SK-N-SH (cell line): ENCODE measurements around the gene NAV2. TPM values are rescaled to one million over a fixed set of nuclear protein-coding genes. Genes with fewer than 3 reads are reported as not detected.

Source experiments
- CTCF ChIA-PET: fragments of 300-600, 350-600 bp; formaldehyde crosslinking; extraction: SDS; loops from one replicate; lab custom pipeline; 2021; lab: Yijun Ruan, JAX
- POLR2A ChIA-PET: fragments of 350-600 bp; sonication (Branson Sonifier 250); formaldehyde crosslinking; extraction: SDS; loops from one replicate; lab custom pipeline; 2020; ENCODE audit warnings: antibody characterized with exemption, inconsistent platforms; lab: Yijun Ruan, JAX
- DNase-seq: peaks from one replicate; pipeline ENCODE4 v3.0.0; 2012
- H2AFZ ChIP-seq: fragments of 200-600 bp; sonication (generic); 2 replicates; pipeline ENCODE4 v1.8.1; 2016; ENCODE audit warnings: antibody characterized with exemption, mild to moderate bottlenecking, low read depth
- H3F3A ChIP-seq: fragments of 200-600 bp; sonication (generic); replicated peaks from 2 replicates; pipeline ENCODE3; 2016; ENCODE audit warnings: antibody characterized with exemption, mild to moderate bottlenecking; ENCODE audit not compliant: insufficient read depth
- H3K27ac ChIP-seq, 2 experiments: fragments of 200-500 bp in 1 of 2; fragments of 200-600 bp in 1 of 2; sonication (Bioruptor generic) in 1 of 2; sonication (generic), shearing (Covaris generic) in 1 of 2; 2 replicates each; pipeline versions ENCODE4 v1.5.1 to v1.6.1; 2014 to 2016; ENCODE audit warnings: low read depth in 2 of 2, inconsistent platforms in 1 of 2, low read length in 1 of 2, mild to moderate bottlenecking in 1 of 2, mixed read lengths in 1 of 2
- H3K27me3 ChIP-seq: fragments of 200-600 bp; sonication (generic), shearing (Covaris generic); 2 replicates; pipeline ENCODE4 v1.6.1; 2016; ENCODE audit warnings: mixed run types; ENCODE audit not compliant: insufficient read depth
- H3K36me3 ChIP-seq, 2 experiments: fragments of 200-500 bp in 1 of 2; fragments of 200-600 bp in 1 of 2; sonication (Bioruptor generic) in 1 of 2; sonication (generic) in 1 of 2; replicated peaks in 1 of 2; 2 replicates each; pipeline versions ENCODE3 to v1.5.1; 2014 to 2016; ENCODE audit warnings: low read length in 1 of 2, mild to moderate bottlenecking in 1 of 2; ENCODE audit not compliant: insufficient read depth in 2 of 2, control insufficient read depth in 1 of 2
- H3K4me1 ChIP-seq, 2 experiments: fragments of 200-500 bp in 1 of 2; fragments of 200-600 bp in 1 of 2; sonication (Bioruptor generic) in 1 of 2; sonication (generic), shearing (Covaris generic) in 1 of 2; 2 replicates each; pipeline versions ENCODE4 v1.5.1 to v1.6.1; 2014 to 2016; ENCODE audit warnings: low read depth in 1 of 2, low read length in 1 of 2, mixed run types in 1 of 2; ENCODE audit not compliant: insufficient read depth in 2 of 2, control insufficient read depth in 1 of 2
- H3K4me2 ChIP-seq: fragments of 200-600 bp; sonication (generic), shearing (Covaris generic); 2 replicates; pipeline ENCODE4 v1.6.1; 2017; ENCODE audit warnings: mixed run types
- H3K4me3 ChIP-seq, 2 experiments: fragments of 200-500 bp in 1 of 2; fragments of 200-600 bp in 1 of 2; sonication (Bioruptor generic) in 1 of 2; sonication (generic), shearing (Covaris generic) in 1 of 2; 2 replicates each; pipeline versions ENCODE4 v1.5.1 to v1.8.1; 2014 to 2016; ENCODE audit warnings: low read depth in 2 of 2, inconsistent platforms in 1 of 2, low read length in 1 of 2, mild to moderate bottlenecking in 1 of 2, mixed read lengths in 1 of 2, moderate library complexity in 1 of 2
- H3K79me2 ChIP-seq: fragments of 200-600 bp; sonication (generic); 2 replicates; pipeline ENCODE4 v1.8.1; 2017; ENCODE audit warnings: mild to moderate bottlenecking; ENCODE audit not compliant: insufficient read depth
- H3K9ac ChIP-seq: fragments of 200-600 bp; sonication (generic); 2 replicates; pipeline ENCODE4 v1.6.1; 2017; ENCODE audit warnings: mixed run types
- H3K9me2 ChIP-seq: fragments of 200-600 bp; sonication (generic); 2 replicates; pipeline ENCODE4 v1.6.1; 2017; ENCODE audit warnings: mixed run types
- H3K9me3 ChIP-seq: fragments of 200-600 bp; sonication (generic); 2 replicates; pipeline ENCODE4 v1.6.1; 2017; ENCODE audit warnings: mixed run types, mild to moderate bottlenecking, moderate library complexity
- H4K20me1 ChIP-seq: fragments of 200-600 bp; sonication (generic); 2 replicates; pipeline ENCODE4 v1.6.1; 2017; ENCODE audit warnings: mild to moderate bottlenecking, mixed run types; ENCODE audit not compliant: insufficient read depth
- ELF1 ChIP-seq: IDR thresholded peaks from 2 replicates; pipeline ENCODE4 v1.4.0; 2012
- EP300 ChIP-seq, 2 experiments: IDR thresholded peaks; 2 replicates each; pipeline versions ENCODE4 v1.4.0 to v1.6.1; 2012; ENCODE audit warnings: borderline replicate concordance in 1 of 2, low read depth in 1 of 2, low read length in 1 of 2
- EZH2phosphoT487 ChIP-seq: fragments of 200-600 bp; sonication (generic); IDR thresholded peaks from 2 replicates; pipeline ENCODE4 v1.6.1; 2017; ENCODE audit warnings: low read depth, mixed run types, mild to moderate bottlenecking, antibody characterized with exemption, moderate library complexity, borderline replicate concordance
- FOSL2 ChIP-seq: IDR thresholded peaks from 2 replicates; pipeline ENCODE4 v1.4.0; 2012; ENCODE audit warnings: low read depth, mild to moderate bottlenecking, moderate library complexity, borderline replicate concordance
- FOXJ3 ChIP-seq: sonication (generic); formaldehyde crosslinking; IDR thresholded peaks from 2 replicates; pipeline ENCODE4 v1.5.1; 2020; ENCODE audit warnings: mild to moderate bottlenecking, missing genetic modification reagents
- FOXM1 ChIP-seq: IDR thresholded peaks from 2 replicates; pipeline ENCODE4 v1.4.0; 2012; ENCODE audit warnings: low read depth, mild to moderate bottlenecking
- MEF2A ChIP-seq: IDR thresholded peaks from 2 replicates; pipeline ENCODE4 v1.4.0; 2012; ENCODE audit warnings: low read depth, borderline replicate concordance
- MXI1 ChIP-seq: IDR thresholded peaks from 2 replicates; pipeline ENCODE4 v1.6.1; 2012; ENCODE audit warnings: mild to moderate bottlenecking, low read depth, low read length, improper control_type of control experiment
- NRF1 ChIP-seq: IDR thresholded peaks from 2 replicates; pipeline ENCODE4 v1.6.1; 2012; ENCODE audit warnings: low read depth, mild to moderate bottlenecking, low read length
- RXRA ChIP-seq: IDR thresholded peaks from 2 replicates; pipeline ENCODE4 v1.4.0; 2012; ENCODE audit warnings: low read depth, mild to moderate bottlenecking, borderline replicate concordance
- SMC3 ChIP-seq: IDR thresholded peaks from 2 replicates; pipeline ENCODE4 v1.6.1; 2012; ENCODE audit warnings: low read depth, low read length, improper control_type of control experiment
- TAF1 ChIP-seq: IDR thresholded peaks from 2 replicates; pipeline ENCODE4 v1.6.1; 2012; ENCODE audit warnings: low read depth, mild to moderate bottlenecking, low read length, moderate library complexity, borderline replicate concordance
- TCF12 ChIP-seq: IDR thresholded peaks from 2 replicates; pipeline ENCODE4 v1.4.0; 2012
- polyA plus RNA-seq, 3 experiments: library from polyadenylated mRNA; depleted of rRNA; stranded (reverse); fragments of >200 nt; gene quantifications; 2 replicates each; pipeline ENCODE4 v1.2.3, GENCODE V29; 2012
- TF ChIP-seq, protein P1 (sequence below): IDR thresholded peaks from 2 replicates; pipeline ENCODE4 v1.4.0; 2012; ENCODE audit warnings: low read depth, borderline replicate concordance
- TF ChIP-seq, protein P2 (sequence below): fragments of 200-600 bp; sonication (generic); IDR thresholded peaks from 2 replicates; pipeline ENCODE4 v1.6.1; 2017; ENCODE audit warnings: antibody characterized with exemption, mild to moderate bottlenecking, moderate library complexity
- TF ChIP-seq, protein P3 (sequence below): IDR thresholded peaks from 2 replicates; pipeline ENCODE4 v1.6.1; 2012; ENCODE audit warnings: mild to moderate bottlenecking, low read depth, low read length, moderate library complexity
- TF ChIP-seq, protein P4 (sequence below): fragments of 150-350 bp; IDR thresholded peaks from 2 replicates; pipeline ENCODE4 v1.6.1; 2016; ENCODE audit warnings: mild to moderate bottlenecking, low read depth, low read length
- TF ChIP-seq, protein P5 (sequence below): IDR thresholded peaks from 2 replicates; pipeline ENCODE4 v1.4.0; 2012; ENCODE audit warnings: low read depth
- TF ChIP-seq, protein P6 (sequence below): fragments of 150-350 bp; IDR thresholded peaks from 2 replicates; pipeline ENCODE4 v1.6.1; 2017; ENCODE audit warnings: antibody characterized with exemption, low read length, low read depth, borderline replicate concordance

The NAV2 gene
- polyA plus RNA-seq, 1 of the 3 experiments (the other 2 are of a cell fraction), result 26.2 TPM

DNA sequence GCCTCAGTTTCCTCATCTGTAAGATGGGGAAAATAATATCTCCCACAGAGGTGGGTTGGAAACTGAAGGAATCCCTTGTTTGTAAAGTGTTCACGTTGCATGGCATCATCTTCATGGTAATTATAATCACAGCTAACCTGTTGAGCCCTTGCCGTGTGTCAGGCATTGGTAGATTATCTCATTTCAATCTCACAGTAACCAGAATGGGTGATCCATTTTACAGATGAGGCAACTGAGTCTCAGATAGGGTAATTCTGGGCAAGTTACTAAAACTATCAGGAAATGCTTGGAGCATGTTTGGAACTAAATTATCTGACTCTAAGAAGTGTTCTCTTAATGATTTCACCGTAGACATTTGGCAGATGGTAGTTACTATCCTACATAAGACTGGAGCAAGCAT, 109.4 kb downstream of the NAV2 start (continued):
- TF ChIP-seq, protein P1, sequence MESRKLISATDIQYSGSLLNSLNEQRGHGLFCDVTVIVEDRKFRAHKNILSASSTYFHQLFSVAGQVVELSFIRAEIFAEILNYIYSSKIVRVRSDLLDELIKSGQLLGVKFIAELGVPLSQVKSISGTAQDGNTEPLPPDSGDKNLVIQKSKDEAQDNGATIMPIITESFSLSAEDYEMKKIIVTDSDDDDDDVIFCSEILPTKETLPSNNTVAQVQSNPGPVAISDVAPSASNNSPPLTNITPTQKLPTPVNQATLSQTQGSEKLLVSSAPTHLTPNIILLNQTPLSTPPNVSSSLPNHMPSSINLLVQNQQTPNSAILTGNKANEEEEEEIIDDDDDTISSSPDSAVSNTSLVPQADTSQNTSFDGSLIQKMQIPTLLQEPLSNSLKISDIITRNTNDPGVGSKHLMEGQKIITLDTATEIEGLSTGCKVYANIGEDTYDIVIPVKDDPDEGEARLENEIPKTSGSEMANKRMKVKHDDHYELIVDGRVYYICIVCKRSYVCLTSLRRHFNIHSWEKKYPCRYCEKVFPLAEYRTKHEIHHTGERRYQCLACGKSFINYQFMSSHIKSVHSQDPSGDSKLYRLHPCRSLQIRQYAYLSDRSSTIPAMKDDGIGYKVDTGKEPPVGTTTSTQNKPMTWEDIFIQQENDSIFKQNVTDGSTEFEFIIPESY, result no peak
- TF ChIP-seq EZH2phosphoT487, result no peak
- no peak for TF ChIP-seq FOXJ3 (CRISPR knock-in tag)
- TF ChIP-seq, protein P2, sequence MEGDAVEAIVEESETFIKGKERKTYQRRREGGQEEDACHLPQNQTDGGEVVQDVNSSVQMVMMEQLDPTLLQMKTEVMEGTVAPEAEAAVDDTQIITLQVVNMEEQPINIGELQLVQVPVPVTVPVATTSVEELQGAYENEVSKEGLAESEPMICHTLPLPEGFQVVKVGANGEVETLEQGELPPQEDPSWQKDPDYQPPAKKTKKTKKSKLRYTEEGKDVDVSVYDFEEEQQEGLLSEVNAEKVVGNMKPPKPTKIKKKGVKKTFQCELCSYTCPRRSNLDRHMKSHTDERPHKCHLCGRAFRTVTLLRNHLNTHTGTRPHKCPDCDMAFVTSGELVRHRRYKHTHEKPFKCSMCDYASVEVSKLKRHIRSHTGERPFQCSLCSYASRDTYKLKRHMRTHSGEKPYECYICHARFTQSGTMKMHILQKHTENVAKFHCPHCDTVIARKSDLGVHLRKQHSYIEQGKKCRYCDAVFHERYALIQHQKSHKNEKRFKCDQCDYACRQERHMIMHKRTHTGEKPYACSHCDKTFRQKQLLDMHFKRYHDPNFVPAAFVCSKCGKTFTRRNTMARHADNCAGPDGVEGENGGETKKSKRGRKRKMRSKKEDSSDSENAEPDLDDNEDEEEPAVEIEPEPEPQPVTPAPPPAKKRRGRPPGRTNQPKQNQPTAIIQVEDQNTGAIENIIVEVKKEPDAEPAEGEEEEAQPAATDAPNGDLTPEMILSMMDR, result no peak
- TF ChIP-seq NRF1, result no peak
- no peak for TF ChIP-seq TCF12
- no peak for TF ChIP-seq FOXM1

DNA sequence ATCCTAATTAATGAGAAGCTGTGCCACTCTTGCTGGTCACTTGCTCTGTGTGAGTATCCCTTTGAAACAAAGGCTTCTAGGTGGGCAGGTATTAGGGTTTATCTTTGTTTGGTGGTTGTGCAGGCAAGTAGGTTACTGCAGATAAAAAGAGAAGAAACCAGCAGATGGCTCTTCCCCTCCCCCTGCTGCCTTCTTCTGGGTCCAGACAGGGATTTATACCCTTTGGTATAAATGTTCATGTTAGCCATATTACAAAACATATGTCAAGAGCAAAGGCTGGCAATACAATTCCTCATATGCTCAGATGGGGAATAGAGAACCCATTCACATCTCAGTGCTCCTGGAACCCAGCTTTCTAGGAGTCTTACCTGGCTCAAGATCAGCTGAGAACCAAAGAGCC, 109.9 kb downstream of the NAV2 start:
- Histone ChIP-seq H3F3A (peaks cover 20% of the 10 kb centered on the region), H3K36me3 (peaks cover 0 to 21% of the 10 kb centered on the region in 2 experiments), H4K20me1 (peaks cover 99% of the 10 kb centered on the region), H3K4me3 (no peak overlapping the region), H2AFZ (no peak overlapping the region), H3K9ac (no peak overlapping the region), H3K27ac (no peak overlapping the region), H3K4me1 (peaks cover 0 to 22% of the 10 kb centered on the region in 2 experiments; a peak in 1 of 4 replicates), H3K27me3 (no peaks in the 10 kb centered on the region), H3K9me2 (no peaks in the 10 kb centered on the region), H3K4me2 (no peak overlapping the region), H3K79me2 (peaks cover 100% of the 10 kb centered on the region), H3K9me3 (no peaks in the 10 kb centered on the region)
- ChIA-PET POLR2A (no interaction called here), CTCF (no interaction called here)
- no peak for DNase-seq
- TF ChIP-seq EP300 (IDR thresholded peaks at IDR 0.05; ENCODE audit: borderline replicate concordance in 1 of 2, low read depth in 1 of 2, low read length in 1 of 2) (no peak), FOSL2 (no peak), TAF1 (no peak), SMC3 (no peak), RXRA (no peak), FOXJ3 (CRISPR knock-in tag) (no peak), MEF2A (no peak), MXI1 (no peak), EZH2phosphoT487 (no peak), FOXM1 (no peak), ELF1 (no peak)
- TF ChIP-seq, protein P3, sequence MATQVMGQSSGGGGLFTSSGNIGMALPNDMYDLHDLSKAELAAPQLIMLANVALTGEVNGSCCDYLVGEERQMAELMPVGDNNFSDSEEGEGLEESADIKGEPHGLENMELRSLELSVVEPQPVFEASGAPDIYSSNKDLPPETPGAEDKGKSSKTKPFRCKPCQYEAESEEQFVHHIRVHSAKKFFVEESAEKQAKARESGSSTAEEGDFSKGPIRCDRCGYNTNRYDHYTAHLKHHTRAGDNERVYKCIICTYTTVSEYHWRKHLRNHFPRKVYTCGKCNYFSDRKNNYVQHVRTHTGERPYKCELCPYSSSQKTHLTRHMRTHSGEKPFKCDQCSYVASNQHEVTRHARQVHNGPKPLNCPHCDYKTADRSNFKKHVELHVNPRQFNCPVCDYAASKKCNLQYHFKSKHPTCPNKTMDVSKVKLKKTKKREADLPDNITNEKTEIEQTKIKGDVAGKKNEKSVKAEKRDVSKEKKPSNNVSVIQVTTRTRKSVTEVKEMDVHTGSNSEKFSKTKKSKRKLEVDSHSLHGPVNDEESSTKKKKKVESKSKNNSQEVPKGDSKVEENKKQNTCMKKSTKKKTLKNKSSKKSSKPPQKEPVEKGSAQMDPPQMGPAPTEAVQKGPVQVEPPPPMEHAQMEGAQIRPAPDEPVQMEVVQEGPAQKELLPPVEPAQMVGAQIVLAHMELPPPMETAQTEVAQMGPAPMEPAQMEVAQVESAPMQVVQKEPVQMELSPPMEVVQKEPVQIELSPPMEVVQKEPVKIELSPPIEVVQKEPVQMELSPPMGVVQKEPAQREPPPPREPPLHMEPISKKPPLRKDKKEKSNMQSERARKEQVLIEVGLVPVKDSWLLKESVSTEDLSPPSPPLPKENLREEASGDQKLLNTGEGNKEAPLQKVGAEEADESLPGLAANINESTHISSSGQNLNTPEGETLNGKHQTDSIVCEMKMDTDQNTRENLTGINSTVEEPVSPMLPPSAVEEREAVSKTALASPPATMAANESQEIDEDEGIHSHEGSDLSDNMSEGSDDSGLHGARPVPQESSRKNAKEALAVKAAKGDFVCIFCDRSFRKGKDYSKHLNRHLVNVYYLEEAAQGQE, result no peak
- TF ChIP-seq, protein P2, result no peak
- TF ChIP-seq, protein P4, sequence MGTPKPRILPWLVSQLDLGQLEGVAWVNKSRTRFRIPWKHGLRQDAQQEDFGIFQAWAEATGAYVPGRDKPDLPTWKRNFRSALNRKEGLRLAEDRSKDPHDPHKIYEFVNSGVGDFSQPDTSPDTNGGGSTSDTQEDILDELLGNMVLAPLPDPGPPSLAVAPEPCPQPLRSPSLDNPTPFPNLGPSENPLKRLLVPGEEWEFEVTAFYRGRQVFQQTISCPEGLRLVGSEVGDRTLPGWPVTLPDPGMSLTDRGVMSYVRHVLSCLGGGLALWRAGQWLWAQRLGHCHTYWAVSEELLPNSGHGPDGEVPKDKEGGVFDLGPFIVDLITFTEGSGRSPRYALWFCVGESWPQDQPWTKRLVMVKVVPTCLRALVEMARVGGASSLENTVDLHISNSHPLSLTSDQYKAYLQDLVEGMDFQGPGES, result no peak
- TF ChIP-seq, protein P5, sequence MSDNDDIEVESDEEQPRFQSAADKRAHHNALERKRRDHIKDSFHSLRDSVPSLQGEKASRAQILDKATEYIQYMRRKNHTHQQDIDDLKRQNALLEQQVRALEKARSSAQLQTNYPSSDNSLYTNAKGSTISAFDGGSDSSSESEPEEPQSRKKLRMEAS, result no peak
- TF ChIP-seq, protein P6, sequence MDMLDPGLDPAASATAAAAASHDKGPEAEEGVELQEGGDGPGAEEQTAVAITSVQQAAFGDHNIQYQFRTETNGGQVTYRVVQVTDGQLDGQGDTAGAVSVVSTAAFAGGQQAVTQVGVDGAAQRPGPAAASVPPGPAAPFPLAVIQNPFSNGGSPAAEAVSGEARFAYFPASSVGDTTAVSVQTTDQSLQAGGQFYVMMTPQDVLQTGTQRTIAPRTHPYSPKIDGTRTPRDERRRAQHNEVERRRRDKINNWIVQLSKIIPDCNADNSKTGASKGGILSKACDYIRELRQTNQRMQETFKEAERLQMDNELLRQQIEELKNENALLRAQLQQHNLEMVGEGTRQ, result no peak
